ENCODE data around the gene FGD2. TPM values are rescaled to one million over a fixed set of nuclear protein-coding genes. Genes with fewer than 3 reads are reported as not detected.

FGD2 gene
- total RNA-seq, 4 donors from 2014 or later = 2.4 to 13.6 (median 4.6) TPM

GRCh38 chr6:37051138-37052026, 45.9 kb downstream of the FGD2 start:
- WGBS = 48% methylated on average over 9 of the region's 25 CpGs
- H3K36me3 ChIP-seq = no peaks in the 10 kb centered on the region
- no peaks in the 10 kb centered on the region for H3K27me3 ChIP-seq
- H3K4me3 ChIP-seq = no peak overlapping the region
- no peaks in the 10 kb centered on the region for H3K9me3 ChIP-seq
- H3K27ac ChIP-seq = no peak overlapping the region
- DNase-seq (ENCODE audit: low spot score in 2 of 2) = peak; percentile 93 to 94
- TF ChIP-seq CTCF (IDR thresholded peaks at IDR 0.05) (peak; percentile 68 to 82), POLR2A (IDR thresholded peaks at IDR 0.05) (no peak), POLR2AphosphoS5 (IDR thresholded peaks at IDR 0.05) (peak in 2 of 3 donors; percentile 63 to 73), EP300 (IDR thresholded peaks at IDR 0.05) (no peak)
- peaks cover 50% of the 10 kb centered on the region for H3K4me1 ChIP-seq

- Histone ChIP-seq H3K4me3 (no peak overlapping the region), H3K9me3 (no peaks in the 10 kb centered on the region), H3K36me3 (no peaks in the 10 kb centered on the region), H3K27ac (no peak overlapping the region), H3K4me1 (peaks cover 54% of the 10 kb centered on the region), H3K27me3 (no peaks in the 10 kb centered on the region)
- WGBS = 71% methylated on average over 4 of the region's 9 CpGs
- no peak for DNase-seq (ENCODE audit: low spot score in 2 of 2)
- TF ChIP-seq POLR2AphosphoS5 (IDR thresholded peaks at IDR 0.05) = no peak
These were observed 46.7 kb downstream of the FGD2 start for GRCh38 chr6:37052027-37052628.

- H3K9me3 ChIP-seq = no peaks in the 10 kb centered on the region
- no peaks in the 10 kb centered on the region for H3K27me3 ChIP-seq
- DNase-seq (ENCODE audit: low spot score in 2 of 2) = peak in 1 of 2 donors; percentile 40
- H3K36me3 ChIP-seq = no peaks in the 10 kb centered on the region
- no peak overlapping the region for H3K27ac ChIP-seq
- peaks cover 43% of the 10 kb centered on the region for H3K4me1 ChIP-seq
- WGBS = 79% methylated on average over 7 of the region's 7 CpGs
- no peak overlapping the region for H3K4me3 ChIP-seq
- TF ChIP-seq POLR2AphosphoS5 (IDR thresholded peaks at IDR 0.05) (no peak), POLR2A (IDR thresholded peaks at IDR 0.05) (no peak), CTCF (IDR thresholded peaks at IDR 0.05) (no peak), EP300 (IDR thresholded peaks at IDR 0.05) (no peak)
These were observed 48.2 kb downstream of the FGD2 start for GRCh38 chr6:37053683-37054082.

GRCh38 chr6:37054171-37054570, 48.7 kb downstream of the FGD2 start:
- WGBS = 96% methylated on average over 11 of the region's 11 CpGs
- TF ChIP-seq POLR2AphosphoS5 (IDR thresholded peaks at IDR 0.05) (no peak), POLR2A (IDR thresholded peaks at IDR 0.05) (no peak), CTCF (IDR thresholded peaks at IDR 0.05) (no peak), EP300 (IDR thresholded peaks at IDR 0.05) (no peak)
- Histone ChIP-seq H3K27ac (no peak overlapping the region), H3K4me1 (peaks cover 43% of the 10 kb centered on the region), H3K9me3 (no peaks in the 10 kb centered on the region), H3K4me3 (no peak overlapping the region), H3K36me3 (no peaks in the 10 kb centered on the region), H3K27me3 (no peaks in the 10 kb centered on the region)
- no peak for DNase-seq (ENCODE audit: low spot score in 2 of 2)

GRCh38 chr6:37054580-37054979, 49.1 kb downstream of the FGD2 start:
- no peak overlapping the region for H3K4me3 ChIP-seq
- DNase-seq (ENCODE audit: low spot score in 2 of 2) = peak in 1 of 2 donors; percentile 55
- H3K4me1 ChIP-seq = peaks cover 43% of the 10 kb centered on the region
- no peaks in the 10 kb centered on the region for H3K9me3 ChIP-seq
- TF ChIP-seq CTCF (IDR thresholded peaks at IDR 0.05) = no peak
- TF ChIP-seq POLR2A (IDR thresholded peaks at IDR 0.05) = no peak
- TF ChIP-seq POLR2AphosphoS5 (IDR thresholded peaks at IDR 0.05) = no peak
- TF ChIP-seq EP300 (IDR thresholded peaks at IDR 0.05) = no peak
- no peaks in the 10 kb centered on the region for H3K27me3 ChIP-seq
- WGBS = 80% methylated on average over 9 of the region's 9 CpGs
- H3K36me3 ChIP-seq = no peaks in the 10 kb centered on the region
- no peak overlapping the region for H3K27ac ChIP-seq
